ENCODE data around the gene ARHGEF11. TPM values are rescaled to one million over a fixed set of nuclear protein-coding genes. Genes with fewer than 3 reads are reported as not detected.

Gene ARHGEF11
- polyA plus RNA-seq, 1 donor (not counting 4 experiments of a cell fraction or from before 2014, with no cell fraction given): 8.0 TPM

DNA sequence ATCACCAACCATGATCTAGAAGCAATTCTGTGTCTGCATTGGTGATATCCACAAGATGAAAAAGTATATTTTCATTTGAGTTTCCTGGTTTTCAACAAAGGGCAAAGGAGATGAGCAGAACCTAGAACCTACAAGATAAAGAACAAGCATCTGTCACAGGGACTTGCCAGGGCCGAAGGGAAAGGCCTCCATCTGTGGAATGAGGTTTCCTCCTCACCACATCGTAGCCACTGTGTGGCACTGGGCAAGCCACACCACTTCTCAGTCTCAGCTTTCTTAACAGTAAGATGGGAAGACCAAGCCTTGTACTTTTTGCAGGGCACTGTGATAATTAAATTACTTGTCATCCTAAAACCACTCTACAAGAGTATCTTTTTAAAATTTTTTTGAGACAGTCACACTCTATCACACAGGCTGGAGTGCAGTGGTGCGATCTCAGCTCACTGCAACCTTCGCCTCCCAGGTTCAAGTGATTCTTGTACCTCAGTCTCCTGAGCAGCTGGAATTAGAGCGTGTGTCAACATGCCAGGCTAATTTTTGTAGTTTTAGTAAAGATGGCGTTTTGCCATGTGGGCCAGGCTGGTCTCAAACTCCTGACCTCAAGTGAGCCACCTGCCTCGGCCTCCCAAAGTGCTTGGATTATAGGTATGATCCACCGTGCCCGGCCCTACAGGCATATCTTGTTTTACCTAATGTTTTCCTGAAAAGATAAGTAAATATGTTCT lies 45.8 kb downstream of the ARHGEF11 start:
- Histone ChIP-seq H3K9me1 (ENCODE audit: control insufficient read depth, extremely low read depth, insufficient read depth, low read length) (no peaks in the 10 kb centered on the region), H3K9ac (ENCODE audit: control insufficient read depth, extremely low read depth, insufficient read depth, low read length) (no peak overlapping the region), H4K20me1 (ENCODE audit: control insufficient read depth, extremely low read depth, insufficient read depth, low read length) (no peaks in the 10 kb centered on the region), H3K4me2 (ENCODE audit: control insufficient read depth, extremely low read depth, insufficient read depth, low read depth, low read length) (no peak overlapping the region), H3K4me3 (ENCODE audit: control insufficient read depth in 2 of 3, extremely low read depth in 1 of 3, insufficient read depth in 2 of 3, low read depth in 1 of 3, low read length in 3 of 3) (no peak overlapping the region), H3K27ac (ENCODE audit: control insufficient read depth, insufficient read depth, low read length) (no peak overlapping the region), H3K36me3 (ENCODE audit: control insufficient read depth in 2 of 2, extremely low read depth in 1 of 2, insufficient read depth in 2 of 2, low read length in 2 of 2) (no peaks in the 10 kb centered on the region), H3K4me1 (ENCODE audit: control insufficient read depth, extremely low read depth, insufficient read depth, low read length) (peaks cover 21% of the 10 kb centered on the region), H2AFZ (ENCODE audit: control insufficient read depth, low read length) (no peak overlapping the region), H3K27me3 (ENCODE audit: control insufficient read depth, extremely low read depth, insufficient read depth, low read length) (no peaks in the 10 kb centered on the region), H3K9me3 (ENCODE audit: control insufficient read depth, low read depth, low read length) (no peaks in the 10 kb centered on the region), H3K79me2 (ENCODE audit: control insufficient read depth, insufficient read depth, low read length) (no peaks in the 10 kb centered on the region)
- dilution Hi-C loops (cut with MboI; ENCODE audit: extremely low pct_ligation_motif_present, low sequenced_read_pairs): no loop called here
- FAIRE-seq (no peak), DNase-seq (ENCODE audit: low read depth, low spot score) (no peak)
- TF ChIP-seq, protein P1, sequence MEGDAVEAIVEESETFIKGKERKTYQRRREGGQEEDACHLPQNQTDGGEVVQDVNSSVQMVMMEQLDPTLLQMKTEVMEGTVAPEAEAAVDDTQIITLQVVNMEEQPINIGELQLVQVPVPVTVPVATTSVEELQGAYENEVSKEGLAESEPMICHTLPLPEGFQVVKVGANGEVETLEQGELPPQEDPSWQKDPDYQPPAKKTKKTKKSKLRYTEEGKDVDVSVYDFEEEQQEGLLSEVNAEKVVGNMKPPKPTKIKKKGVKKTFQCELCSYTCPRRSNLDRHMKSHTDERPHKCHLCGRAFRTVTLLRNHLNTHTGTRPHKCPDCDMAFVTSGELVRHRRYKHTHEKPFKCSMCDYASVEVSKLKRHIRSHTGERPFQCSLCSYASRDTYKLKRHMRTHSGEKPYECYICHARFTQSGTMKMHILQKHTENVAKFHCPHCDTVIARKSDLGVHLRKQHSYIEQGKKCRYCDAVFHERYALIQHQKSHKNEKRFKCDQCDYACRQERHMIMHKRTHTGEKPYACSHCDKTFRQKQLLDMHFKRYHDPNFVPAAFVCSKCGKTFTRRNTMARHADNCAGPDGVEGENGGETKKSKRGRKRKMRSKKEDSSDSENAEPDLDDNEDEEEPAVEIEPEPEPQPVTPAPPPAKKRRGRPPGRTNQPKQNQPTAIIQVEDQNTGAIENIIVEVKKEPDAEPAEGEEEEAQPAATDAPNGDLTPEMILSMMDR (optimal IDR thresholded peaks at IDR 0.05 in 1 of 3, IDR thresholded peaks at IDR 0.05 in 1 of 3, conservative IDR thresholded peaks at IDR 0.05 in 1 of 3; ENCODE audit: extremely low read depth in 1 of 3, insufficient read depth in 2 of 3, low read length in 3 of 3): no peak
- no peak for TF ChIP-seq EZH2 (IDR thresholded peaks at IDR 0.05; ENCODE audit: low read length)

DNA sequence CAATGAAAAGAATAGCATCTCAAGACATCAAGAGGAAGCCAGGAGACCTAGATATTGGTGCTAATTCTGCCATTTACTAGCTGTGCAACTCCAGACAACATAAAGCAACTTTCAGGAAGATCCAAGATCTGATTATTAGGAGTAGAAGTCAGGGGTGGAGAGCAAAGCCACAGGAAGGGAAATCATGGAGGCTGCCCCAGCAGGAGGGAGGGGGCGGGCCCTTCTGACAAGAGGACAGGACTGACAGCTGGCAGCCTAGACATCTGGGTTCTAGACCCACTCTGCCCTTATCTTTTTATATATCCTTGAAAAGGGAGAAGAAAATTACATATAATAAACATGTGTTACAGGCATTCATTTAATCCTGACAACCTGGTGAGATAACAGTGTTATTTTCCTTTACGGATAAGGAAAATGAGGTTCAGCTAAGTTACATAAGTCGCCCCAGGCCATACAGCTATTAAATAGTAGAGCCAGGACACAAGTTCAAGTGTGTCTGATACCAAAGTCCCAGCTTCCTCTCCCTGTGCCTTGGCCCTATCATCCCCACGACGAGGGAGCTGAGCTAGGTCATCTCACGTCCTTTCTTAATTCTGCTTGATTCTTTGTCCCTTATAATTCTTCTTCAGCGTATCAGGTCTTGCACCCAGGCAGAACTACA lies 46.6 kb downstream of the ARHGEF11 start:
- no peak for TF ChIP-seq EZH2 (IDR thresholded peaks at IDR 0.05; ENCODE audit: low read length)
- TF ChIP-seq, protein P1 (optimal IDR thresholded peaks at IDR 0.05 in 1 of 3, IDR thresholded peaks at IDR 0.05 in 1 of 3, conservative IDR thresholded peaks at IDR 0.05 in 1 of 3; ENCODE audit: extremely low read depth in 1 of 3, insufficient read depth in 2 of 3, low read length in 3 of 3): no peak
- Histone ChIP-seq H3K4me2 (ENCODE audit: control insufficient read depth, extremely low read depth, insufficient read depth, low read depth, low read length) (no peak overlapping the region), H3K36me3 (ENCODE audit: control insufficient read depth in 2 of 2, extremely low read depth in 1 of 2, insufficient read depth in 2 of 2, low read length in 2 of 2) (no peaks in the 10 kb centered on the region), H3K9ac (ENCODE audit: control insufficient read depth, extremely low read depth, insufficient read depth, low read length) (no peak overlapping the region), H3K27me3 (ENCODE audit: control insufficient read depth, extremely low read depth, insufficient read depth, low read length) (no peaks in the 10 kb centered on the region), H3K4me3 (ENCODE audit: control insufficient read depth in 2 of 3, extremely low read depth in 1 of 3, insufficient read depth in 2 of 3, low read depth in 1 of 3, low read length in 3 of 3) (no peak overlapping the region), H3K9me1 (ENCODE audit: control insufficient read depth, extremely low read depth, insufficient read depth, low read length) (no peaks in the 10 kb centered on the region), H3K27ac (ENCODE audit: control insufficient read depth, insufficient read depth, low read length) (no peak overlapping the region), H3K4me1 (ENCODE audit: control insufficient read depth, extremely low read depth, insufficient read depth, low read length) (peaks cover 29% of the 10 kb centered on the region), H2AFZ (ENCODE audit: control insufficient read depth, low read length) (no peak overlapping the region), H3K79me2 (ENCODE audit: control insufficient read depth, insufficient read depth, low read length) (no peaks in the 10 kb centered on the region), H4K20me1 (ENCODE audit: control insufficient read depth, extremely low read depth, insufficient read depth, low read length) (no peaks in the 10 kb centered on the region), H3K9me3 (ENCODE audit: control insufficient read depth, low read depth, low read length) (no peaks in the 10 kb centered on the region)
- no peak for DNase-seq (ENCODE audit: low read depth, low spot score)
- dilution Hi-C loops (cut with MboI; ENCODE audit: extremely low pct_ligation_motif_present, low sequenced_read_pairs): no loop called here
- FAIRE-seq: no peak
